Measurements from ENCODE around the gene RXYLT1.

The RXYLT1 gene

DNA sequence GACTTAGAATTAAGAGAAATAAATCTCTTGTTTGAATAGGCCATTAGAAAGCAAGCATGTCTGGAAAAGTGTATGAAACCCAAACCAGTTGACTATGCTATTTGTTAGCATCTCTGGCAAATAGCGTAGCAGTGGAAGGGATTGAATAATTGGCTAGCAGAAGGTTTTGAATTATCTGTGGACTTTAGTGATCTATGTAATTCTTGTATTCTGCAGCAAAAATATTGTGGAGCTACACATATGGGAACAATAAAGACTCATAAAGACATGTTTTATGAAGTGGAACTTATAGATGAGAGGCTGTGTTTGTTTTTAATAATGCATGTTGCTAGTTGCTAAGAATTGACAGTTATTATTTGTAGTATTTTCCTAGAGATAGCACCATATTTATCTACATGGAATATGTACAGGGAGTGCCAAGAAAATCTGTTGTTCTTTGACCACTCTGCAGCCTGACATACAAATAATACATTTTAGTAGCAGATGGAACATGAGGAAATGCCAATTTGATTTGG is 69.5 kb downstream of the RXYLT1 start:
- TF ChIP-seq, protein P1, sequence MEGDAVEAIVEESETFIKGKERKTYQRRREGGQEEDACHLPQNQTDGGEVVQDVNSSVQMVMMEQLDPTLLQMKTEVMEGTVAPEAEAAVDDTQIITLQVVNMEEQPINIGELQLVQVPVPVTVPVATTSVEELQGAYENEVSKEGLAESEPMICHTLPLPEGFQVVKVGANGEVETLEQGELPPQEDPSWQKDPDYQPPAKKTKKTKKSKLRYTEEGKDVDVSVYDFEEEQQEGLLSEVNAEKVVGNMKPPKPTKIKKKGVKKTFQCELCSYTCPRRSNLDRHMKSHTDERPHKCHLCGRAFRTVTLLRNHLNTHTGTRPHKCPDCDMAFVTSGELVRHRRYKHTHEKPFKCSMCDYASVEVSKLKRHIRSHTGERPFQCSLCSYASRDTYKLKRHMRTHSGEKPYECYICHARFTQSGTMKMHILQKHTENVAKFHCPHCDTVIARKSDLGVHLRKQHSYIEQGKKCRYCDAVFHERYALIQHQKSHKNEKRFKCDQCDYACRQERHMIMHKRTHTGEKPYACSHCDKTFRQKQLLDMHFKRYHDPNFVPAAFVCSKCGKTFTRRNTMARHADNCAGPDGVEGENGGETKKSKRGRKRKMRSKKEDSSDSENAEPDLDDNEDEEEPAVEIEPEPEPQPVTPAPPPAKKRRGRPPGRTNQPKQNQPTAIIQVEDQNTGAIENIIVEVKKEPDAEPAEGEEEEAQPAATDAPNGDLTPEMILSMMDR (IDR thresholded peaks at IDR 0.05; ENCODE audit: insufficient read depth, low read depth, low read length, missing control alignments), result no peak
- no peak for DNase-seq (ENCODE audit: low read depth)
- no peak overlapping the region for H3K4me3 ChIP-seq (ENCODE audit: low read length)

GRCh38 chr12:63849641-63850040 is 69.9 kb downstream of the RXYLT1 start:
- TF ChIP-seq, protein P1 (IDR thresholded peaks at IDR 0.05; ENCODE audit: insufficient read depth, low read depth, low read length, missing control alignments), result no peak
- no peak overlapping the region for H3K4me3 ChIP-seq (ENCODE audit: low read length)
- no peak for DNase-seq (ENCODE audit: low read depth)

GRCh38 chr12:63853978-63854377 is 74.3 kb downstream of the RXYLT1 start:
- H3K4me3 ChIP-seq (ENCODE audit: low read length), result no peak overlapping the region
- TF ChIP-seq, protein P1 (IDR thresholded peaks at IDR 0.05; ENCODE audit: insufficient read depth, low read depth, low read length, missing control alignments), result no peak

GRCh38 chr12:63855299-63855698 is 75.6 kb downstream of the RXYLT1 start:
- no peak overlapping the region for H3K4me3 ChIP-seq (ENCODE audit: low read length)
- TF ChIP-seq, protein P1 (IDR thresholded peaks at IDR 0.05; ENCODE audit: insufficient read depth, low read depth, low read length, missing control alignments), result no peak
- DNase-seq (ENCODE audit: low read depth), result no peak

More at GRCh38 chr12:63853978-63854377, 74.3 kb downstream of the RXYLT1 start:
- no peak for DNase-seq (ENCODE audit: low read depth)

DNA sequence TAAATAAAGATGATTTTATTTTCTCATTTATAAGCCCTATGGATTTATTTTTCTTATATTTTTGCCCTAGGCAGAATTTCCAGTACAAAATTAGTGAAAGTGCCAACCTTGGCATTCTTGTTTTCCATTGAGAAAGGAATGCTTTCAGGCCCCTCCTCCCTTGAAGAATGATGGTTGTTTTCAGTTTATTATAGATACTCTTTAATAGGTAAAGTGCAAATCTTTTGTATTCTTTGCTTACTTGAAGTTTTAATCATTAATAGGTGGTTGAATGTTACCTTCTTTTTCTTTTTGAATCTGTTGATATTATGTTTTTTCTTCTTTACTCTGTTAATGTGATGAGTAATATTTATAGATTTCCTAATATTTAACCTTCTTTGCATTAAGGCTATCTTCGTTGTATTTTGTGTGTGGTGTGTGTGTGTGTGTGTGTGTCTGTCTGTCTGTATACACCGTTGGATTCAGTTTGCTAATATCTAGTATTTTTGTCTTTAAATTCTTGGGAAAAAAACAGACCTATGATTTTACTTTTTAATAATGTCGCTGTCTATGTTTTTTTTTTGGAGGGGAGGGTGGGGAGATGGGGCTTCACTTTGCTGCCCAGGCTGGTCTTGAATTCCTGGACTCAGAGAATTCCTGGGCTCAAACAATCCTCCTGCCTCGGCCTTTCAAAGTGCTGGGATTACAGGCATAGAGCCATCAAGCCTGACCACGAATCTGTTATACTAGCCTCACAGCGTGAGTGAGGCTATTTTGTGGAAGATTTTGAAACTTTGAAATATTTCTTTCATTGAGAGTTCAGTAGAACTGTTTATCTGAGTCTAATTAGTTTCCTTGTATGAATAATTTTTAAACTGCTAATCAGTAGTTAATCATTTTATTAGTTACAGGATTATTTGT is 78.3 kb downstream of the RXYLT1 start:
- TF ChIP-seq, protein P1 (IDR thresholded peaks at IDR 0.05; ENCODE audit: insufficient read depth, low read depth, low read length, missing control alignments), result no peak
- no peak for DNase-seq (ENCODE audit: low read depth)
- no peak overlapping the region for H3K4me3 ChIP-seq (ENCODE audit: low read length)
